Pancreas (tissue), 10 donors: Measurements from ENCODE around the gene FALEC. TPM values are rescaled to one million over a fixed set of nuclear protein-coding genes. Genes with fewer than 3 reads are reported as not detected.

ENCODE experiments used
- ATAC-seq, 4 donors: fragments of 200-7000 bp; cut with Tn5 transposase; one replicate each; pipeline versions ENCODE4 v1.8.0 to v1.9.1; 2020; ENCODE audit warnings: mild to moderate bottlenecking in 4 of 4, moderate library complexity in 4 of 4
- DNase-seq, 6 donors: peaks; one replicate each; pipeline ENCODE4 v3.0.0-alpha.2; 2020
- FAIRE-seq: peaks from 2 replicates; lab custom pipeline; 2012; peaks lifted over from hg19 to GRCh38; lab: Jason Lieb, UNC
- H3K27ac ChIP-seq, 4 donors: fragments of 200-600 bp; sonication (generic); 1 replicate in 3 of 4; 2 replicates in 1 of 4; pipeline versions ENCODE4 v1.5.0 to v1.8.0; 2020
- H3K27me3 ChIP-seq, 4 donors: fragments of 200-600 bp; one replicate each; pipeline ENCODE4 v1.8.0; 2021
- H3K36me3 ChIP-seq, 3 donors: fragments of 200-600 bp; sonication (generic) in 1 of 3; one replicate each; pipeline versions ENCODE4 v1.5.0 to v1.8.0; 2020 to 2021
- H3K4me1 ChIP-seq, 3 donors: fragments of 200-600 bp; one replicate each; pipeline ENCODE4 v1.8.0; 2021
- H3K4me3 ChIP-seq, 4 donors: fragments of 200-600 bp; sonication (generic) in 2 of 4; one replicate each; pipeline versions ENCODE4 v1.5.0 to v1.8.0; 2020 to 2021
- H3K9me3 ChIP-seq, 4 donors: fragments of 200-600 bp; one replicate each; pipeline ENCODE4 v1.8.0; 2021
- WGBS, 2 donors: extraction: QIAGEN DNeasy Blood & Tissue Kit; methylation state at CpG; one replicate each; pipeline ENCODE4 v1.1.7; 2013; 5-methylcytosine and 5-hydroxymethylcytosine counted together
- intact Hi-C, 3 donors: fragments of 100-400 bp; cut with DNase I; formaldehyde crosslinking; loops; one replicate each; pipeline versions ENCODE4 v1.11.1 to v1.14.2; 2022
- polyA plus RNA-seq, 2 donors: library from polyadenylated mRNA; stranded (reverse); fragments of 200-250 nt; gene quantifications; one replicate each; pipeline ENCODE4 v1.2.3, GENCODE V29; 2013
- total RNA-seq, 6 donors: library from RNA; stranded (reverse); fragmentation: NEBNext Ultra II Directional in 4 of 6; extraction: Animal tissue kit (Norgen Biotek cat#: 25700) in 4 of 6; gene quantifications; one replicate each; pipeline versions ENCODE4 v1.2.1 to v1.2.4, GENCODE V29; 2021 to 2023
- TF ChIP-seq, protein P1 (sequence below), 4 donors: fragments of 200-600 bp; sonication (generic) in 3 of 4; IDR thresholded peaks; one replicate each; pipeline versions ENCODE4 v1.5.0 to v1.8.0; 2021; ENCODE audit warnings: antibody characterized with exemption in 4 of 4
- donor health status: healthy with polysubstance abuse.
- donor health status: DM: no; HTN: no; CAD: no; lungs with moderate emphysema.
- donor health status: DM: no; HTN: no; CAD: no.
- donor health status: control.
- donor health status: control.
- donor health status: Bipolar disorder and iron deficiency.
- donor health status: DM: yes; HTN: yes; CAD: no.
- donor health status: DM: no; HTN: no; CAD: no.
- donor health status: DM: no; HTN: no; CAD: no.
- donor health status: DM: yes; HTN: yes; CAD: no.

The FALEC gene
- total and polyA plus RNA-seq, 8 donors, result not detected

DNA sequence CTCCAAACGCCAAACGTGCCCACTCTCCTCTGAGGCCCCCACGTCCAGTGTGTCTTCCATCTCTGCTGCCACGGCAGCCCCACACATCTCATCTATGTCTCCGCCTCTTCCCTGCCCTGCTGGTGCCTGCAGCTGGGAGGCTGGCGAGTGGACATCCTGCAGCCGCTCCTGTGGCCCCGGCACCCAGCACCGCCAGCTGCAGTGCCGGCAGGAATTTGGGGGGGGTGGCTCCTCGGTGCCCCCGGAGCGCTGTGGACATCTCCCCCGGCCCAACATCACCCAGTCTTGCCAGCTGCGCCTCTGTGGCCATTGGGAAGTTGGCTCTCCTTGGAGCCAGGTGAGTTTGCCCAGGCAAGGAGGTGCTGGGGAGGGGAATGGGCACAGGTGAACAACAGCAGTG, 42.3 kb downstream of the FALEC start:
- FAIRE-seq, result no peak
- Histone ChIP-seq H3K27me3 (no peaks in the 10 kb centered on the region), H3K36me3 (no peaks in the 10 kb centered on the region), H3K9me3 (no peaks in the 10 kb centered on the region), H3K4me3 (peak overlapping the region in 1 of 4 donors; percentile 21), H3K27ac (no peak overlapping the region), H3K4me1 (peaks cover 14 to 23% (median 17%) of the 10 kb centered on the region in 3 donors)
- DNase-seq, result peak in 1 of 6 donors; percentile 36
- TF ChIP-seq, protein P1, sequence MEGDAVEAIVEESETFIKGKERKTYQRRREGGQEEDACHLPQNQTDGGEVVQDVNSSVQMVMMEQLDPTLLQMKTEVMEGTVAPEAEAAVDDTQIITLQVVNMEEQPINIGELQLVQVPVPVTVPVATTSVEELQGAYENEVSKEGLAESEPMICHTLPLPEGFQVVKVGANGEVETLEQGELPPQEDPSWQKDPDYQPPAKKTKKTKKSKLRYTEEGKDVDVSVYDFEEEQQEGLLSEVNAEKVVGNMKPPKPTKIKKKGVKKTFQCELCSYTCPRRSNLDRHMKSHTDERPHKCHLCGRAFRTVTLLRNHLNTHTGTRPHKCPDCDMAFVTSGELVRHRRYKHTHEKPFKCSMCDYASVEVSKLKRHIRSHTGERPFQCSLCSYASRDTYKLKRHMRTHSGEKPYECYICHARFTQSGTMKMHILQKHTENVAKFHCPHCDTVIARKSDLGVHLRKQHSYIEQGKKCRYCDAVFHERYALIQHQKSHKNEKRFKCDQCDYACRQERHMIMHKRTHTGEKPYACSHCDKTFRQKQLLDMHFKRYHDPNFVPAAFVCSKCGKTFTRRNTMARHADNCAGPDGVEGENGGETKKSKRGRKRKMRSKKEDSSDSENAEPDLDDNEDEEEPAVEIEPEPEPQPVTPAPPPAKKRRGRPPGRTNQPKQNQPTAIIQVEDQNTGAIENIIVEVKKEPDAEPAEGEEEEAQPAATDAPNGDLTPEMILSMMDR (IDR thresholded peaks at IDR 0.05), result no peak
- intact Hi-C loops, result no loop called here
- WGBS, 2 donors, result 79 to 83% methylated on average over 15 of the region's 15 CpGs
- no peak for ATAC-seq

DNA sequence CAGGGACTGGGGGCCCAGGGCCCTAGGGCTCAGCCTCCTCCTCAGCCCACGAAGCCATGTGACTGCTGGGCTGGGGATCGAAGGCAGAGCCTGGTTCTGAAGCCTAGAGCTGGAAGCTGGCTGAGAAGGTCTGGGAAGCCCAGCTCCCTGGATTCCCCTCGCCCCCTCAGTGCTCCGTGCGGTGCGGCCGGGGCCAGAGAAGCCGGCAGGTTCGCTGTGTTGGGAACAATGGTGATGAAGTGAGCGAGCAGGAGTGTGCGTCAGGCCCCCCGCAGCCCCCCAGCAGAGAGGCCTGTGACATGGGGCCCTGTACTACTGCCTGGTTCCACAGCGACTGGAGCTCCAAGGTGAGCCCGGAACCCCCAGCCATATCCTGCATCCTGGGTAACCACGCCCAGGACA, 42.8 kb downstream of the FALEC start:
- H3K9me3 ChIP-seq, result no peaks in the 10 kb centered on the region

DNA sequence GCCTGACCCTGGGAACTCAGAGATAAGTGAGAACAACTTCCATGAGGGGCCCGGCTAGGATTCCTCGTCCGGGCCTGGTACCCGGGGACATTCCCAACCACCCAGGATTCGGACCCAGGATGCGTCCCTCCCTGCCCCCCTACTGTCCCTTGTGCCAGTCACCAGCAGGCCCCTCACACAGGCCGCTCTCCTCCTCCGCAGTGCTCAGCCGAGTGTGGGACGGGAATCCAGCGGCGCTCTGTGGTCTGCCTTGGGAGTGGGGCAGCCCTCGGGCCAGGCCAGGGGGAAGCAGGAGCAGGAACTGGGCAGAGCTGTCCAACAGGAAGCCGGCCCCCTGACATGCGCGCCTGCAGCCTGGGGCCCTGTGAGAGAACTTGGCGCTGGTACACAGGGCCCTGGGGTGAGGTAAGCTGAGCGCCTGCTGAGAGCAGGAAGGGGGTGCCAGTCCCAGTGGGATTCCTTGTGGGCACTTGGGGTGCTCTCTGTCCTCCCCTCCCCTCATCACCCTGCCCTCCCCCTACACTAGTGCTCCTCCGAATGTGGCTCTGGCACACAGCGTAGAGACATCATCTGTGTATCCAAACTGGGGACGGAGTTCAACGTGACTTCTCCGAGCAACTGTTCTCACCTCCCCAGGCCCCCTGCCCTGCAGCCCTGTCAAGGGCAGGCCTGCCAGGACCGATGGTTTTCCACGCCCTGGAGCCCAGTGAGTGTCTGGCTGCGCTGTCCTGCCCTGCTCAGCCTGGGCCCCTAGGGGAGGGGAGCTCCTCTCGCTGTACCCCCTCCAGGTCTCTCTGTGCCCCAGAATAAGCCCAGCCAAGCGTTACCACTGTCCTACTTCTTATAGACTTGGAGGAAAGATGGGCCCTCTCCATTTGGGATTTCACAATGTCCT, 43.5 kb downstream of the FALEC start:
- ATAC-seq (no peak), DNase-seq (peak in 4 of 6 donors; percentile 51 to 85 (median 73)), FAIRE-seq (no peak)
- H3K27me3 ChIP-seq, result no peaks in the 10 kb centered on the region
- 60 to 65% methylated on average over 28 of the region's 28 CpGs for WGBS, 2 donors
- H3K9me3 ChIP-seq, result no peaks in the 10 kb centered on the region
- H3K27ac ChIP-seq, result peak overlapping the region in 3 of 4 donors; percentile 33 to 62 (median 59)
- H3K36me3 ChIP-seq, result no peaks in the 10 kb centered on the region
- intact Hi-C loops, result no loop called here
- peaks cover 25 to 31% (median 29%) of the 10 kb centered on the region in 3 donors for H3K4me1 ChIP-seq
- H3K4me3 ChIP-seq, result peak overlapping the region in 2 of 4 donors; percentile 21 to 33
- TF ChIP-seq, protein P1 (IDR thresholded peaks at IDR 0.05), result no peak

More for the DNA sequence above, 42.8 kb downstream of the FALEC start:
- intact Hi-C loops, result no loop called here
- TF ChIP-seq, protein P1 (IDR thresholded peaks at IDR 0.05), result no peak
- H3K4me1 ChIP-seq, result peaks cover 19 to 23% (median 22%) of the 10 kb centered on the region in 3 donors
- 71 to 72% methylated on average over 14 to 15 of the region's 15 CpGs for WGBS, 2 donors
- H3K27ac ChIP-seq, result peak overlapping the region in 2 of 4 donors; percentile 59 to 62
- H3K36me3 ChIP-seq, result no peaks in the 10 kb centered on the region
- ATAC-seq, result no peak
- FAIRE-seq, result no peak
- DNase-seq, result peak in 1 of 6 donors; percentile 25
- H3K27me3 ChIP-seq, result no peaks in the 10 kb centered on the region
- H3K4me3 ChIP-seq, result peak overlapping the region in 2 of 4 donors; percentile 21 to 33

DNA sequence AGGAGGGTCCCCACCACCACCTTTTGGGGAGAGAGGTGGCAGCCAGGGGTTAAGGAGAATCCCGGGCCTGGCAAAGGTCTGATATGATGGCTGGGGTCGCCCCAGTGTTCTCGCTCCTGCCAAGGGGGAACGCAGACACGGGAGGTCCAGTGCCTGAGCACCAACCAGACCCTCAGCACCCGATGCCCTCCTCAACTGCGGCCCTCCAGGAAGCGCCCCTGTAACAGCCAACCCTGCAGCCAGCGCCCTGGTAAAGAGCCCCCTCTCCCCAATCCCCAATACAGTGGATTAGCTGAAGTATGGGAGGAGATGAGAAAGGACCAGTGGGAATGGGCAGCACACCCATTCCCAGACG, 44.1 kb downstream of the FALEC start:
- DNase-seq (peak in 2 of 6 donors; percentile 55 to 76), FAIRE-seq (no peak), ATAC-seq (no peak)
- 61 to 65% methylated on average over 10 of the region's 10 CpGs for WGBS, 2 donors
- H3K27me3 ChIP-seq, result no peaks in the 10 kb centered on the region
- H3K4me1 ChIP-seq, result peaks cover 31 to 37% (median 35%) of the 10 kb centered on the region in 3 donors
- H3K36me3 ChIP-seq, result no peaks in the 10 kb centered on the region
- intact Hi-C loops, result loop anchor here in 1 of 3 donors (5.0 kb wide), 1 partner anchor 63 kb away; no protein-coding TSS in a partner anchor
- peak overlapping the region in 1 of 4 donors; percentile 51 for H3K4me3 ChIP-seq
- no peaks in the 10 kb centered on the region for H3K9me3 ChIP-seq
- H3K27ac ChIP-seq, result peak overlapping the region in 2 of 4 donors; percentile 59 to 62
- TF ChIP-seq, protein P1 (IDR thresholded peaks at IDR 0.05), result no peak
